SK-N-SH (cell line): ENCODE data around the gene SERPINE2. TPM values are rescaled to one million over a fixed set of nuclear protein-coding genes. Genes with fewer than 3 reads are reported as not detected.
A peak's percentile ranks its signal among the peaks of the same experiment; 100 is the strongest.

Source experiments
- CTCF ChIA-PET: fragments of 300-600, 350-600 bp; formaldehyde crosslinking; extraction: SDS; loops from one replicate; lab custom pipeline; 2021; lab: Yijun Ruan, JAX
- POLR2A ChIA-PET: fragments of 350-600 bp; sonication (Branson Sonifier 250); formaldehyde crosslinking; extraction: SDS; loops from one replicate; lab custom pipeline; 2020; ENCODE audit warnings: antibody characterized with exemption, inconsistent platforms; lab: Yijun Ruan, JAX
- DNase-seq: peaks from one replicate; pipeline ENCODE4 v3.0.0; 2012
- H2AFZ ChIP-seq: fragments of 200-600 bp; sonication (generic); 2 replicates; pipeline ENCODE4 v1.8.1; 2016; ENCODE audit warnings: antibody characterized with exemption, mild to moderate bottlenecking, low read depth
- H3F3A ChIP-seq: fragments of 200-600 bp; sonication (generic); replicated peaks from 2 replicates; pipeline ENCODE3; 2016; ENCODE audit warnings: antibody characterized with exemption, mild to moderate bottlenecking; ENCODE audit not compliant: insufficient read depth
- H3K27ac ChIP-seq, 2 experiments: fragments of 200-500 bp in 1 of 2; fragments of 200-600 bp in 1 of 2; sonication (Bioruptor generic) in 1 of 2; sonication (generic), shearing (Covaris generic) in 1 of 2; 2 replicates each; pipeline versions ENCODE4 v1.5.1 to v1.6.1; 2014 to 2016; ENCODE audit warnings: low read depth in 2 of 2, inconsistent platforms in 1 of 2, low read length in 1 of 2, mild to moderate bottlenecking in 1 of 2, mixed read lengths in 1 of 2
- H3K27me3 ChIP-seq: fragments of 200-600 bp; sonication (generic), shearing (Covaris generic); 2 replicates; pipeline ENCODE4 v1.6.1; 2016; ENCODE audit warnings: mixed run types; ENCODE audit not compliant: insufficient read depth
- H3K36me3 ChIP-seq, 2 experiments: fragments of 200-500 bp in 1 of 2; fragments of 200-600 bp in 1 of 2; sonication (Bioruptor generic) in 1 of 2; sonication (generic) in 1 of 2; replicated peaks in 1 of 2; 2 replicates each; pipeline versions ENCODE3 to v1.5.1; 2014 to 2016; ENCODE audit warnings: low read length in 1 of 2, mild to moderate bottlenecking in 1 of 2; ENCODE audit not compliant: insufficient read depth in 2 of 2, control insufficient read depth in 1 of 2
- H3K4me1 ChIP-seq, 2 experiments: fragments of 200-500 bp in 1 of 2; fragments of 200-600 bp in 1 of 2; sonication (Bioruptor generic) in 1 of 2; sonication (generic), shearing (Covaris generic) in 1 of 2; 2 replicates each; pipeline versions ENCODE4 v1.5.1 to v1.6.1; 2014 to 2016; ENCODE audit warnings: low read depth in 1 of 2, low read length in 1 of 2, mixed run types in 1 of 2; ENCODE audit not compliant: insufficient read depth in 2 of 2, control insufficient read depth in 1 of 2
- H3K4me2 ChIP-seq: fragments of 200-600 bp; sonication (generic), shearing (Covaris generic); 2 replicates; pipeline ENCODE4 v1.6.1; 2017; ENCODE audit warnings: mixed run types
- H3K4me3 ChIP-seq, 2 experiments: fragments of 200-500 bp in 1 of 2; fragments of 200-600 bp in 1 of 2; sonication (Bioruptor generic) in 1 of 2; sonication (generic), shearing (Covaris generic) in 1 of 2; 2 replicates each; pipeline versions ENCODE4 v1.5.1 to v1.8.1; 2014 to 2016; ENCODE audit warnings: low read depth in 2 of 2, inconsistent platforms in 1 of 2, low read length in 1 of 2, mild to moderate bottlenecking in 1 of 2, mixed read lengths in 1 of 2, moderate library complexity in 1 of 2
- H3K79me2 ChIP-seq: fragments of 200-600 bp; sonication (generic); 2 replicates; pipeline ENCODE4 v1.8.1; 2017; ENCODE audit warnings: mild to moderate bottlenecking; ENCODE audit not compliant: insufficient read depth
- H3K9ac ChIP-seq: fragments of 200-600 bp; sonication (generic); 2 replicates; pipeline ENCODE4 v1.6.1; 2017; ENCODE audit warnings: mixed run types
- H3K9me2 ChIP-seq: fragments of 200-600 bp; sonication (generic); 2 replicates; pipeline ENCODE4 v1.6.1; 2017; ENCODE audit warnings: mixed run types
- H3K9me3 ChIP-seq: fragments of 200-600 bp; sonication (generic); 2 replicates; pipeline ENCODE4 v1.6.1; 2017; ENCODE audit warnings: mixed run types, mild to moderate bottlenecking, moderate library complexity
- H4K20me1 ChIP-seq: fragments of 200-600 bp; sonication (generic); 2 replicates; pipeline ENCODE4 v1.6.1; 2017; ENCODE audit warnings: mild to moderate bottlenecking, mixed run types; ENCODE audit not compliant: insufficient read depth
- CTCF ChIP-seq: fragments of 200-600 bp; sonication (generic); IDR thresholded peaks from 2 replicates; pipeline ENCODE4 v1.6.1; 2017; ENCODE audit warnings: antibody characterized with exemption, mild to moderate bottlenecking, moderate library complexity
- FOSL2 ChIP-seq: IDR thresholded peaks from 2 replicates; pipeline ENCODE4 v1.4.0; 2012; ENCODE audit warnings: low read depth, mild to moderate bottlenecking, moderate library complexity, borderline replicate concordance
- GATA2 ChIP-seq: sonication (generic); formaldehyde crosslinking; IDR thresholded peaks from 2 replicates; pipeline ENCODE4 v1.5.0; 2020; ENCODE audit warnings: mild to moderate bottlenecking, missing genetic modification reagents
- MXI1 ChIP-seq: IDR thresholded peaks from 2 replicates; pipeline ENCODE4 v1.6.1; 2012; ENCODE audit warnings: mild to moderate bottlenecking, low read depth, low read length, improper control_type of control experiment
- NRF1 ChIP-seq: IDR thresholded peaks from 2 replicates; pipeline ENCODE4 v1.6.1; 2012; ENCODE audit warnings: low read depth, mild to moderate bottlenecking, low read length
- POLR2AphosphoS5 ChIP-seq: IDR thresholded peaks from 2 replicates; pipeline ENCODE4 v1.6.1; 2012; ENCODE audit warnings: low read depth, low read length
- TCF12 ChIP-seq: IDR thresholded peaks from 2 replicates; pipeline ENCODE4 v1.4.0; 2012
- USF1 ChIP-seq: IDR thresholded peaks from 2 replicates; pipeline ENCODE4 v1.4.0; 2012; ENCODE audit warnings: low read depth, borderline replicate concordance
- USF2 ChIP-seq: fragments of 150-350 bp; IDR thresholded peaks from 2 replicates; pipeline ENCODE4 v1.6.1; 2017; ENCODE audit warnings: antibody characterized with exemption, low read length, low read depth, borderline replicate concordance
- WGBS: methylation state at CpG from one replicate; pipeline ENCODE4 v1.1.6; 2017; ENCODE audit warnings: low lambda C conversion rate; 5-methylcytosine and 5-hydroxymethylcytosine counted together
- polyA plus RNA-seq, 3 experiments: library from polyadenylated mRNA; depleted of rRNA; stranded (reverse); fragments of >200 nt; gene quantifications; 2 replicates each; pipeline ENCODE4 v1.2.3, GENCODE V29; 2012

The SERPINE2 gene
- polyA plus RNA-seq, 1 of the 3 experiments (the other 2 are of a cell fraction): 249 TPM

GRCh38 chr2:224033601-224034000, 5.5 kb downstream of the SERPINE2 start:
- ChIA-PET POLR2A (no interaction called here), CTCF (no interaction called here)
- H2AFZ ChIP-seq: no peak overlapping the region
- peaks cover 0 to 8% of the 10 kb centered on the region in 2 experiments for H3K36me3 ChIP-seq
- TF ChIP-seq POLR2AphosphoS5: no peak
- TF ChIP-seq FOSL2: no peak
- TF ChIP-seq USF2: no peak
- no peak for TF ChIP-seq NRF1
- no peak for TF ChIP-seq MXI1
- H3F3A ChIP-seq: no peaks in the 10 kb centered on the region
- H3K27me3 ChIP-seq: no peaks in the 10 kb centered on the region
- no peak overlapping the region for H3K9ac ChIP-seq
- H3K27ac ChIP-seq: no peak overlapping the region; a peak in 1 of 4 replicates
- H3K4me2 ChIP-seq: no peak overlapping the region
- H3K9me2 ChIP-seq: no peaks in the 10 kb centered on the region
- H3K4me1 ChIP-seq: peaks cover 0 to 20% of the 10 kb centered on the region in 2 experiments; a peak in 3 of 4 replicates
- H3K79me2 ChIP-seq: peaks cover 73% of the 10 kb centered on the region
- WGBS: 88% methylated on average over 3 of the region's 3 CpGs
- no peaks in the 10 kb centered on the region for H3K9me3 ChIP-seq
- no peak for DNase-seq
- peaks cover 39% of the 10 kb centered on the region for H4K20me1 ChIP-seq
- H3K4me3 ChIP-seq: no peak overlapping the region

- Histone ChIP-seq H3K27me3 (no peaks in the 10 kb centered on the region), H3K4me1 (peaks cover 0 to 16% of the 10 kb centered on the region in 2 experiments; a peak in 2 of 4 replicates), H3K4me2 (no peak overlapping the region), H3K79me2 (peaks cover 74% of the 10 kb centered on the region), H3F3A (no peaks in the 10 kb centered on the region), H3K36me3 (peaks cover 0 to 10% of the 10 kb centered on the region in 2 experiments), H3K9me3 (no peaks in the 10 kb centered on the region), H2AFZ (no peak overlapping the region), H4K20me1 (peaks cover 44% of the 10 kb centered on the region), H3K4me3 (no peak overlapping the region), H3K27ac (no peak overlapping the region), H3K9me2 (no peaks in the 10 kb centered on the region), H3K9ac (no peak overlapping the region)
- CTCF ChIA-PET: no interaction called here
- TF ChIP-seq TCF12 (no peak), GATA2 (CRISPR knock-in tag) (no peak)
- DNase-seq: no peak
- POLR2A ChIA-PET: no interaction called here
- 79% methylated on average over 4 of the region's 4 CpGs for WGBS
Observed at GRCh38 chr2:224032283-224032682, 6.8 kb downstream of the SERPINE2 start.

- no peak overlapping the region for H3K4me2 ChIP-seq
- H3K4me1 ChIP-seq: peaks cover 0 to 16% of the 10 kb centered on the region in 2 experiments; a peak in 2 of 4 replicates
- no peak for TF ChIP-seq CTCF
- TF ChIP-seq USF1: peak; percentile 60; the same call in 1 of the 2 replicates
- TF ChIP-seq, all 33 proteins: peak for 1
- Histone ChIP-seq H3K79me2 (peaks cover 73% of the 10 kb centered on the region), H3F3A (no peaks in the 10 kb centered on the region), H3K4me3 (no peak overlapping the region), H3K9me2 (no peaks in the 10 kb centered on the region), H3K36me3 (peaks cover 0 to 10% of the 10 kb centered on the region in 2 experiments), H3K27ac (no peak overlapping the region), H3K9me3 (no peaks in the 10 kb centered on the region), H4K20me1 (peaks cover 43% of the 10 kb centered on the region), H3K27me3 (no peaks in the 10 kb centered on the region), H2AFZ (no peak overlapping the region), H3K9ac (no peak overlapping the region)
- no peak for DNase-seq
- 83% methylated on average over 12 of the region's 13 CpGs for WGBS
- POLR2A ChIA-PET: no interaction called here
- CTCF ChIA-PET: no interaction called here
Observed at GRCh38 chr2:224031358-224031970, 7.6 kb downstream of the SERPINE2 start.
